HepG2 (cell line): Measurements from ENCODE around the gene ETFRF1. TPM values are rescaled to one million over a fixed set of nuclear protein-coding genes. Genes with fewer than 3 reads are reported as not detected.

Experiments
- HMGA1 ChIP-seq: sonication (generic); formaldehyde crosslinking; conservative IDR thresholded peaks from 2 replicates; pipeline ENCODE4 v1.4.0; 2020; ENCODE audit warnings: missing genetic modification reagents
- HNF4G ChIP-seq, 2 experiments: sonication (generic) in 1 of 2; formaldehyde crosslinking in 1 of 2; IDR thresholded peaks; 2 replicates each; pipeline versions ENCODE4 v1.4.0 to v1.6.1; 2011 to 2020; ENCODE audit warnings: borderline replicate concordance in 2 of 2, low read depth in 2 of 2, mild to moderate bottlenecking in 2 of 2, low read length in 1 of 2, missing genetic modification reagents in 1 of 2, moderate library complexity in 1 of 2
- MED1 ChIP-seq: sonication (generic); formaldehyde crosslinking; IDR thresholded peaks from 2 replicates; pipeline ENCODE4 v1.4.0; 2020; ENCODE audit warnings: missing genetic modification reagents
- MTA3 ChIP-seq: sonication (generic); formaldehyde crosslinking; IDR thresholded peaks from 2 replicates; pipeline ENCODE4 v1.4.0; 2020; ENCODE audit warnings: missing genetic modification reagents
- PAF1 ChIP-seq: IDR thresholded peaks from 2 replicates; pipeline ENCODE4 v1.6.1; 2016; ENCODE audit warnings: missing genetic modification reagents, missing compliant biosample characterization
- PHF21A ChIP-seq: sonication (generic); formaldehyde crosslinking; IDR thresholded peaks from 2 replicates; pipeline ENCODE4 v1.5.0; 2020; ENCODE audit warnings: mild to moderate bottlenecking, missing genetic modification reagents
- PHF8 ChIP-seq: sonication (generic); formaldehyde crosslinking; IDR thresholded peaks from 2 replicates; pipeline ENCODE4 v1.5.0; 2020; ENCODE audit warnings: missing genetic modification reagents
- RARA ChIP-seq: IDR thresholded peaks from 2 replicates; pipeline ENCODE4 v1.6.1; 2016; ENCODE audit warnings: missing genetic modification reagents, missing compliant biosample characterization
- SIX1 ChIP-seq: sonication (generic); formaldehyde crosslinking; IDR thresholded peaks from 2 replicates; pipeline ENCODE4 v1.4.0; 2020; ENCODE audit warnings: missing genetic modification reagents, borderline replicate concordance
- SIX4 ChIP-seq: sonication (generic); formaldehyde crosslinking; IDR thresholded peaks from 2 replicates; pipeline ENCODE4 v1.4.0; 2020; ENCODE audit warnings: missing genetic modification reagents
- SMARCE1 ChIP-seq: fragments of 450-650 bp; IDR thresholded peaks from 2 replicates; pipeline ENCODE4 v1.6.1; 2017; ENCODE audit warnings: borderline replicate concordance
- SRSF4 ChIP-seq: fragments of 200-400 bp; formaldehyde crosslinking; IDR thresholded peaks from one replicate; pipeline ENCODE4 v1.6.1; 2018; ENCODE audit warnings: mild to moderate bottlenecking, low read depth, low read length, moderate library complexity; ENCODE audit not compliant: poor library complexity, severe bottlenecking
- ZBTB46 ChIP-seq: sonication (generic); formaldehyde crosslinking; IDR thresholded peaks from 2 replicates; pipeline ENCODE4 v1.4.0; 2020; ENCODE audit warnings: mild to moderate bottlenecking, missing genetic modification reagents, borderline replicate concordance
- ZHX2 ChIP-seq, 2 experiments: sonication (generic) in 1 of 2; formaldehyde crosslinking in 1 of 2; IDR thresholded peaks; 2 replicates each; pipeline versions ENCODE4 v1.6.1 to v1.9.0; 2014 to 2022; ENCODE audit warnings: antibody characterized with exemption in 1 of 2, borderline replicate concordance in 1 of 2, inconsistent platforms in 1 of 2, low read depth in 1 of 2, missing genetic modification reagents in 1 of 2
- ZNF432 ChIP-seq: sonication (generic); formaldehyde crosslinking; IDR thresholded peaks from 2 replicates; pipeline ENCODE4 v1.5.0; 2020; ENCODE audit warnings: missing genetic modification reagents, mild to moderate bottlenecking, borderline replicate concordance
- ZNF503 ChIP-seq: sonication (generic); formaldehyde crosslinking; IDR thresholded peaks from 2 replicates; pipeline ENCODE4 v1.4.0; 2020; ENCODE audit warnings: missing genetic modification reagents
- ZNF567 ChIP-seq: sonication (generic); formaldehyde crosslinking; IDR thresholded peaks from 2 replicates; pipeline ENCODE4 v1.8.1; 2023; ENCODE audit warnings: mild to moderate bottlenecking, missing genetic modification reagents, borderline replicate concordance
- ZNF569 ChIP-seq: sonication (generic); formaldehyde crosslinking; IDR thresholded peaks from 2 replicates; pipeline ENCODE4 v1.5.0; 2020; ENCODE audit warnings: mild to moderate bottlenecking, missing genetic modification reagents, moderate library complexity, borderline replicate concordance
- ZNF790 ChIP-seq: sonication (generic); formaldehyde crosslinking; IDR thresholded peaks from 2 replicates; pipeline ENCODE4 v1.8.0; 2022; ENCODE audit warnings: missing genetic modification reagents, mild to moderate bottlenecking, borderline replicate concordance
- polyA plus RNA-seq, 8 experiments: library from polyadenylated mRNA; depleted of rRNA in 3 of 8; stranded (reverse) in 7 of 8; unstranded in 1 of 8; fragments of >200 nt; fragmentation: Illumina TruSeq in 4 of 8; extraction: Trizol in 4 of 8; gene quantifications; 2 replicates each; pipeline versions ENCODE4 v1.2.1 to v1.2.3, GENCODE V29; 2011 to 2016; ENCODE audit warnings: low read depth in 4 of 8, missing spikeins in 1 of 8, mixed read lengths in 1 of 8; ENCODE audit not compliant: insufficient read depth in 1 of 8
- total RNA-seq, 5 experiments: library from RNA; depleted of rRNA; stranded (reverse); fragments of >200 nt; fragmentation: Illumina TruSeq; extraction: Trizol; gene quantifications; 2 replicates each; pipeline ENCODE4 v1.2.3, GENCODE V29; 2016; ENCODE audit warnings: low read depth in 1 of 5

The ETFRF1 gene
- total and polyA plus RNA-seq, 2 of the 13 experiments (the other 11 are each of a cell fraction or from before 2014, with no cell fraction given) = 6.8 to 7.0 TPM

GRCh38 chr12:25195056-25195971 lies at the start of gene ETFRF1, which contains the start of gene DNAI7 (continued):
- TF ChIP-seq MED1 (CRISPR knock-in tag) (no peak), HNF4G (IDR thresholded peaks at IDR 0.05; ENCODE audit: borderline replicate concordance, low read depth, low read length) (0 out of 2 replicates have a peak, but pooled peaks have one; percentile 10), HNF4G (CRISPR knock-in tag; IDR thresholded peaks at IDR 0.05; ENCODE audit: borderline replicate concordance, low read depth) (no peak), HMGA1 (CRISPR knock-in tag) (no peak), PAF1 (no peak), ZNF790 (CRISPR knock-in tag) (no peak), ZHX2 (IDR thresholded peaks at IDR 0.05; ENCODE audit: low read depth) (no peak), ZHX2 (CRISPR knock-in tag; IDR thresholded peaks at IDR 0.05; ENCODE audit: borderline replicate concordance) (no peak), SRSF4 (no peak), RARA (CRISPR knock-in tag) (peak; percentile 6; the same call in 1 of the 2 replicates), SIX4 (no peak), ZNF503 (CRISPR knock-in tag) (no peak), ZBTB46 (CRISPR knock-in tag) (no peak), PHF8 (CRISPR knock-in tag) (peak; percentile 92), ZNF432 (CRISPR knock-in tag) (no peak), PHF21A (CRISPR knock-in tag) (peak; percentile 54; the same call in 1 of the 2 replicates), SIX1 (CRISPR knock-in tag) (no peak), ZNF567 (CRISPR knock-in tag) (no peak), MTA3 (CRISPR knock-in tag) (no peak), ZNF569 (CRISPR knock-in tag) (no peak), SMARCE1 (no peak)
